Neural progenitor cell (in vitro differentiated cells): ENCODE results near the gene FYCO1.

ENCODE experiments used
- EZH2phosphoT487 ChIP-seq: fragments of 200-600 bp; sonication (generic); IDR thresholded peaks from 2 replicates; pipeline ENCODE4 v1.6.1; 2017; ENCODE audit warnings: antibody characterized with exemption
- TF ChIP-seq, protein P1 (sequence below): fragments of 200-600 bp; sonication (generic); IDR thresholded peaks from 2 replicates; pipeline ENCODE4 v1.5.1; 2017; ENCODE audit warnings: antibody characterized with exemption, mild to moderate bottlenecking

DNA sequence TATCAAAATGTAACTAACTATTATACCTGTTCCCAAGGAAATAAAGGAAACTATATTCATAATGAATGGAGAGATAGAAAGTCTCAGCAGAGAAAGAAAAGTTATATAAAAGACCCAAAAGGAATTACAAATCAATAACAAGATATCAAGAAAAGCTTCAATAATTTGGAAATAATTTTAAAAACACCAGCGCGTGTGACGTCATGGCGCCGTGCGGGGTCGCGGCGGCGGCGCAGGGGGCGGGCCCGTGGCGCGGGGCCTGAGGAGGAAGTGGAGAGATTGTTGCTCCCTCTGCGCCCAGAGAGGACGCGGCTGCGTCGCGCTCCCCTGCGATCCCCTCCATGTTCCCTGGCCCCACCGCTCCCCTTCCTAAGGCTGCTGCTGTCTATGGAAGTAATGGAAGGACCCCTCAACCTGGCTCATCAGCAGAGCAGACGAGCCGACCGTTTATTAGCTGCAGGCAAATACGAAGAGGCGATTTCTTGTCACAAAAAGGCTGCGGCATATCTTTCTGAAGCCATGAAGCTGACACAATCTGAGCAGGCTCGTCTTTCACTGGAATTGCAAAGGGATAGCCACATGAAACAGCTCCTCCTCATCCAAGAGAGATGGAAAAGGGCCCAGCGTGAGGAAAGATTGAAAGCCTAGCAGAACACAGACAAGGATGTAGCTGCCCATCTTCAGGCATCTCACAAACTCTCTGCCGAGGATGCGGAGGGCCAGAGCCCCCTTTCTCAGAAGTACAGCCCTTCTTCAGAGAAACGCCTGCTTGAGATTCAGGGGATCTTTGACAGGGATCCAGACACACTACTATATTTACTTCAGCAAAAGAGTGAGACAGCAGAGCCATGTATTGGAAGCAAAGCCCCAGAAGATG, 27.5 kb upstream of the FYCO1 start:
- no peak for TF ChIP-seq EZH2phosphoT487
- TF ChIP-seq, protein P1, sequence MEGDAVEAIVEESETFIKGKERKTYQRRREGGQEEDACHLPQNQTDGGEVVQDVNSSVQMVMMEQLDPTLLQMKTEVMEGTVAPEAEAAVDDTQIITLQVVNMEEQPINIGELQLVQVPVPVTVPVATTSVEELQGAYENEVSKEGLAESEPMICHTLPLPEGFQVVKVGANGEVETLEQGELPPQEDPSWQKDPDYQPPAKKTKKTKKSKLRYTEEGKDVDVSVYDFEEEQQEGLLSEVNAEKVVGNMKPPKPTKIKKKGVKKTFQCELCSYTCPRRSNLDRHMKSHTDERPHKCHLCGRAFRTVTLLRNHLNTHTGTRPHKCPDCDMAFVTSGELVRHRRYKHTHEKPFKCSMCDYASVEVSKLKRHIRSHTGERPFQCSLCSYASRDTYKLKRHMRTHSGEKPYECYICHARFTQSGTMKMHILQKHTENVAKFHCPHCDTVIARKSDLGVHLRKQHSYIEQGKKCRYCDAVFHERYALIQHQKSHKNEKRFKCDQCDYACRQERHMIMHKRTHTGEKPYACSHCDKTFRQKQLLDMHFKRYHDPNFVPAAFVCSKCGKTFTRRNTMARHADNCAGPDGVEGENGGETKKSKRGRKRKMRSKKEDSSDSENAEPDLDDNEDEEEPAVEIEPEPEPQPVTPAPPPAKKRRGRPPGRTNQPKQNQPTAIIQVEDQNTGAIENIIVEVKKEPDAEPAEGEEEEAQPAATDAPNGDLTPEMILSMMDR: no peak
